Esophagus squamous epithelium (tissue), 5 donors: ENCODE measurements around the gene FAM168A. TPM values are rescaled to one million over a fixed set of nuclear protein-coding genes. Genes with fewer than 3 reads are reported as not detected.

ENCODE experiments used
- DNase-seq: peaks from one replicate; lab custom pipeline; 2025; lab: John Stamatoyannopoulos, UW
- H3K27ac ChIP-seq, 4 donors: fragments of 200-600 bp; sonication (generic); one replicate each; pipeline ENCODE4 v1.5.1; 2016 to 2019; ENCODE audit warnings: mild to moderate bottlenecking in 1 of 4
- H3K27me3 ChIP-seq, 4 donors: fragments of 200-600 bp; sonication (generic); 1 replicate in 3 of 4; 2 replicates in 1 of 4; pipeline versions ENCODE4 v1.5.1 to v1.6.0; 2017 to 2021; ENCODE audit warnings: antibody characterized with exemption in 1 of 4
- H3K36me3 ChIP-seq, 3 donors: fragments of 200-600 bp; sonication (generic); one replicate each; pipeline ENCODE4 v1.5.1; 2016 to 2019
- H3K4me1 ChIP-seq, 3 donors: fragments of 200-600 bp; sonication (generic); one replicate each; pipeline ENCODE4 v1.5.1; 2017 to 2019
- H3K4me3 ChIP-seq, 4 donors: fragments of 200-600 bp; sonication (generic); 1 replicate in 3 of 4; 2 replicates in 1 of 4; pipeline ENCODE4 v1.5.1; 2016 to 2019; ENCODE audit warnings: mild to moderate bottlenecking in 2 of 4, moderate library complexity in 1 of 4
- H3K9me3 ChIP-seq, 3 donors: fragments of 200-600 bp; sonication (generic); one replicate each; pipeline ENCODE4 v1.5.1; 2016 to 2019
- CTCF ChIP-seq, 6 experiments: fragments of 450-650 bp in 4 of 6; fragments of 200-600 bp in 2 of 6; sonication (generic) in 2 of 6; IDR thresholded peaks; one replicate each; pipeline ENCODE4 v1.5.1; 2016 to 2019; ENCODE audit warnings: antibody characterized with exemption in 6 of 6, mild to moderate bottlenecking in 4 of 6, moderate library complexity in 4 of 6
- POLR2A ChIP-seq, 4 donors: fragments of 450-650 bp; IDR thresholded peaks; one replicate each; pipeline ENCODE4 v1.6.1; 2017; ENCODE audit warnings: antibody characterized with exemption in 4 of 4, mild to moderate bottlenecking in 4 of 4, moderate library complexity in 3 of 4
- WGBS, 2 donors: methylation state at CpG; one replicate each; pipeline ENCODE4 v1.1.5; 2018; 5-methylcytosine and 5-hydroxymethylcytosine counted together
- intact Hi-C: fragments of 100-400 bp; cut with DNase I; formaldehyde crosslinking; loops from one replicate; pipeline ENCODE4 v1.15.0; 2022
- total RNA-seq, 4 donors: library from RNA; depleted of rRNA; stranded (reverse); fragments of >200 nt; gene quantifications; one replicate each; pipeline ENCODE4 v1.1.0, GENCODE V29; 2016
- donor health status: DM: yes; HTN: yes; CAD: no.

FAM168A gene
- total RNA-seq, 4 donors from 2014 or later = 7.0 to 15.5 (median 12.3) TPM

GRCh38 chr11:73392108-73393010 is 205.6 kb downstream of the FAM168A start:
- Histone ChIP-seq H3K9me3 (no peaks in the 10 kb centered on the region), H3K27ac (no peak overlapping the region), H3K4me3 (no peak overlapping the region), H3K27me3 (no peaks in the 10 kb centered on the region), H3K36me3 (peaks cover 0 to 45% (median 4%) of the 10 kb centered on the region in 3 donors), H3K4me1 (peaks cover 10 to 29% (median 16%) of the 10 kb centered on the region in 3 donors)
- no peak for TF ChIP-seq POLR2A (IDR thresholded peaks at IDR 0.05)
- no peak for TF ChIP-seq CTCF (IDR thresholded peaks at IDR 0.05)
- no peak for DNase-seq
- intact Hi-C loops = loop anchor here (5.0 kb wide), 1 partner anchor 40 kb away; no protein-coding TSS in a partner anchor
- 88 to 89% methylated on average over 7 to 8 of the region's 31 CpGs for WGBS, 2 donors

GRCh38 chr11:73391665-73392064 is 206.2 kb downstream of the FAM168A start:
- no peak for DNase-seq
- intact Hi-C loops = loop anchor here (5.0 kb wide), 1 partner anchor 39 kb away; no protein-coding TSS in a partner anchor
- H3K4me3 ChIP-seq = no peak overlapping the region
- 62 to 86% methylated on average over 2 to 7 of the region's 10 CpGs for WGBS, 2 donors
- peaks cover 0 to 45% (median 4%) of the 10 kb centered on the region in 3 donors for H3K36me3 ChIP-seq
- H3K4me1 ChIP-seq = peaks cover 10 to 35% (median 17%) of the 10 kb centered on the region in 3 donors
- H3K27ac ChIP-seq = no peak overlapping the region
- H3K9me3 ChIP-seq = no peaks in the 10 kb centered on the region
- TF ChIP-seq POLR2A (IDR thresholded peaks at IDR 0.05) = no peak
- no peak for TF ChIP-seq CTCF (IDR thresholded peaks at IDR 0.05)
- no peaks in the 10 kb centered on the region for H3K27me3 ChIP-seq

- Histone ChIP-seq H3K4me1 (peaks cover 15 to 43% (median 25%) of the 10 kb centered on the region in 3 donors), H3K9me3 (no peaks in the 10 kb centered on the region), H3K4me3 (no peak overlapping the region), H3K27ac (no peak overlapping the region), H3K36me3 (peaks cover 0 to 41% (median 4%) of the 10 kb centered on the region in 3 donors), H3K27me3 (no peaks in the 10 kb centered on the region)
- TF ChIP-seq CTCF (IDR thresholded peaks at IDR 0.05) (no peak), POLR2A (IDR thresholded peaks at IDR 0.05) (no peak)
- DNase-seq = no peak
- WGBS, 2 donors = 90% methylated on average over 2 of the region's 12 CpGs; no CpG with 5 or more reads in 1 of the 2 donors
- intact Hi-C loops = loop anchor here (5.0 kb wide), 1 partner anchor 39 kb away; no protein-coding TSS in a partner anchor
These were observed 207.0 kb downstream of the FAM168A start for GRCh38 chr11:73390601-73391565.

- no peak for TF ChIP-seq POLR2A (IDR thresholded peaks at IDR 0.05)
- no peak for TF ChIP-seq CTCF (IDR thresholded peaks at IDR 0.05)
- no peaks in the 10 kb centered on the region for H3K9me3 ChIP-seq
- WGBS, 2 donors = 74 to 93% methylated on average over 7 of the region's 7 CpGs
- no peak overlapping the region for H3K27ac ChIP-seq
- peaks cover 0 to 31% (median 4%) of the 10 kb centered on the region in 3 donors for H3K36me3 ChIP-seq
- H3K27me3 ChIP-seq = no peaks in the 10 kb centered on the region
- no peak for DNase-seq
- peaks cover 21 to 53% (median 34%) of the 10 kb centered on the region in 3 donors for H3K4me1 ChIP-seq
- intact Hi-C loops = loop anchor here (5.0 kb wide), 1 partner anchor 38 kb away; no protein-coding TSS in a partner anchor
- no peak overlapping the region for H3K4me3 ChIP-seq
These were observed 208.0 kb downstream of the FAM168A start for GRCh38 chr11:73389916-73390315.
